Mononuclear cell (primary cell): ENCODE data around the gene VCX2. TPM values are rescaled to one million over a fixed set of nuclear protein-coding genes. Genes with fewer than 3 reads are reported as not detected.
"Not testable (repeated sequence)": the region's sequence is repeated elsewhere in the genome, so short reads cannot be mapped to it uniquely, and the experiment has no call there.

Source experiments
- H3K27me3 ChIP-seq: 2 replicates; pipeline ENCODE4 v1.6.0; 2011; ENCODE audit warnings: low read length, control low read depth; ENCODE audit not compliant: insufficient read depth
- H3K4me1 ChIP-seq: 2 replicates; pipeline ENCODE4 v1.5.1; 2011; ENCODE audit warnings: mild to moderate bottlenecking, low read length, control low read depth; ENCODE audit not compliant: insufficient read depth
- H3K4me3 ChIP-seq: 2 replicates; pipeline ENCODE4 v1.5.1; 2011; ENCODE audit warnings: mild to moderate bottlenecking, low read length, moderate library complexity
- H3K9me3 ChIP-seq: 2 replicates; pipeline ENCODE4 v1.5.1; 2011; ENCODE audit warnings: low read depth, mild to moderate bottlenecking, control low read depth, low read length
- total RNA-seq: library from RNA; depleted of rRNA; stranded (reverse); fragments of >200 nt; gene quantifications from one replicate; pipeline ENCODE4 v1.2.3, GENCODE V29; 2012

VCX2 gene
- not detected for total RNA-seq

DNA sequence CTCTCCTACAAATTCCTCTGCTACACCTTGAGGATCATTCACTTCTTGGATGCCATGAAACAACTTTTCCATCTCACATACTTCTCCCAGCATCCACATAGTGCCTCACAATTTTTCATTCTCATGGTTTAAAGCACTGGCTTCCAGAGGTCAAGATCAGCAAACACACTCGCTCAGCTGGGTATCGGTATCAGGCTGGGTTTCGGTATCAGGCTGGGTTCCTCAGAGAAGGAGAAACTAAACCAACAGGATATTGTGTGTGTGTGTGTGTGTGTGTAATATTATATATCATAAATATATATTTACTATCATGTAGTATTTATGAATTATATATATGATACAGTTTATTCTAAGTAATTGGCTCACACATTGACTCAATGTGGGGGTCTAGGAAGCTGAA lies at the start of gene VCX2:
Gene VCX2 (minus strand): TSS at position 99 of the 400 bp plus-strand sequence. CDS start 624 bp downstream, outside the sequence.
- H3K4me1 ChIP-seq, H3K9me3 ChIP-seq: not testable (repeated sequence)

DNA sequence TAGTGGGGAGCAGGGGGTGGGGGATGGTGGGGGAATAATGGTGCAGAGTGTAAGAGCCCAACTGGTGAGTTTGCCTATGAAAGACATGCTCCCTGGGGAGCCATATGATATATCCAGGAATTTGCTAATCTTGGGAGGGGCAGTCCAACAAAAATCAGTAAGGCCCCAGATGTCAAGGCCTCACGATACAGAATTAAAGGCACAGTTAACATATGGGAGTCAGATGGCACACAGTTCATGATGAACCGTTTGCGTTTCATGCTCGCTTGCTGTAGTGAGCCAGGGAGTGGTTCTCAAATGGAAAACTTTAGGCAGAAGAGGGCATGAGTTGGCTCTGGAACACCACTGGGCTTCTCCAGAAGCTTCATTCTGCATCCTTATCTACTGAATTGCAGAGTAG lies 33.9 kb upstream of the VCX2 start:
- no peaks in the 10 kb centered on the region for H3K9me3 ChIP-seq
- H3K4me1 ChIP-seq: no peaks in the 10 kb centered on the region
- H3K4me3 ChIP-seq: no peak overlapping the region
- H3K27me3 ChIP-seq: no peaks in the 10 kb centered on the region

More for the DNA sequence above, at the start of gene VCX2:
- not testable (repeated sequence) for H3K4me3 ChIP-seq, H3K27me3 ChIP-seq

GRCh38 chrX:8204169-8204935 lies 33.3 kb upstream of the VCX2 start:
- Histone ChIP-seq H3K4me1 (no peaks in the 10 kb centered on the region), H3K4me3 (no peak overlapping the region), H3K9me3 (no peaks in the 10 kb centered on the region), H3K27me3 (no peaks in the 10 kb centered on the region)

DNA sequence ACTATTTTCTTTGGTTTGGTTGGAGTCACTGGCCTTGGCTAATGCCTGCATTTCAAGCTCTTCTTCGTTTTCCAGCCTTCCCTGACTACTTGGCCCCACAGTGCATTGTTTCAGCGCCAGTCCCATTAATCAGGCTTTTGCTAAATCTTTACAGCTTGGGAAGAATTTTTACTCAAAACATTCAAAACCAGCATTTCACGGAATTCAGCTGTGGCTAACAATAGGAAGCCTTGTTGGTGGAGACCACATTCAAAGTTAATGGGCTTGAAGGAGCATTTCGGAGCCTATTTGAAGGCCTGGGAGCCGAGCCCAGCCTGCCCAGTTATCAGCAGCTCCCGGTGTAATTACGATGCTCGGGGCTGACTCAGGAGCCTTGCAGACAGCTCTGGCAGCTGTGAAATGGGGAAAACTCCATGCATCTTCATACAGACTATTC lies 30.8 kb upstream of the VCX2 start:
- no peaks in the 10 kb centered on the region for H3K4me1 ChIP-seq
- H3K27me3 ChIP-seq: no peaks in the 10 kb centered on the region
- no peaks in the 10 kb centered on the region for H3K9me3 ChIP-seq
- H3K4me3 ChIP-seq: no peak overlapping the region

- no peaks in the 10 kb centered on the region for H3K4me1 ChIP-seq
- no peaks in the 10 kb centered on the region for H3K27me3 ChIP-seq
- H3K4me3 ChIP-seq: no peak overlapping the region
- no peaks in the 10 kb centered on the region for H3K9me3 ChIP-seq
Measured at GRCh38 chrX:8196776-8197175, 25.7 kb upstream of the VCX2 start.

DNA sequence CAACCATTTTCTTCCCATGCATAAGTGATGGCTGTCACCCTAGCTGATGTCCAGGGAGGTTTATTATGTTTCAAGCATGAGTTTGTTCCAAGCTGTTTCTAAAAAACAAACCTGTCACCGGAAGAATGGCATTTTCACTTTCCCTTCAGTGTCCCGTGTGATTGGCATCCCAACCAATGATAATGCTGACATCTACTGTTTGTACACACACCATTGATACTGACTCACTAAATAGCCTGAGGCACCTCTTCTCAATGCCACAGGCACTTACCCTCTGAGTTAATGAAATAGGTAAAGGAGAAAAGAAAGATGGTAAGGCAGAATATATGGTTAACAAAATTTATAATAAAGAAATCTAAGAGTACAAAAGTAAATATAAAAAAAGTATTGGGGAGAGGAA lies 23.1 kb upstream of the VCX2 start:
- Histone ChIP-seq H3K4me3 (no peak overlapping the region), H3K9me3 (no peaks in the 10 kb centered on the region), H3K27me3 (no peaks in the 10 kb centered on the region), H3K4me1 (no peaks in the 10 kb centered on the region)

- Histone ChIP-seq H3K9me3 (no peaks in the 10 kb centered on the region), H3K27me3 (no peaks in the 10 kb centered on the region), H3K4me1 (no peaks in the 10 kb centered on the region), H3K4me3 (no peak overlapping the region)
Measured at GRCh38 chrX:8192276-8192675, 21.2 kb upstream of the VCX2 start.

DNA sequence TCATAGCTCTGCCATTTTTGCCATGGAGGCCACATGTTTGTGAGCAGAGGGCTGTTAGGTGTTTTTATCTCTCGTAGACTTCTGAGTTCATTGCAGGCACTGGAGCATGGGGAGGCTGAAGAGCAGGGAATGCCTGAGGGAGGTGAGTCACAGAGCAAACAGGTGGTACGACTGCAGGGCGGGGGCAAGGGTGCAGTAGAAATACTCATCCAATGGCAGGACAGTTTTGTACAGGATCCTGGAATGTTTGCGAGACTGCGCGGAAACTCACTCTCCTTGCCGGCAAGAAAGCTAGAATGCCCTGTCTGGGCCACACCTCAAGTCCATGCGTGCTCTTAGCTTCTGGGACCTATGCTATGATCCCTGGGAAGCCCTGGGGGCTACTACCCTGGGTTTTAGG lies 20.0 kb upstream of the VCX2 start:
- Histone ChIP-seq H3K4me1 (no peaks in the 10 kb centered on the region), H3K4me3 (no peak overlapping the region), H3K9me3 (no peaks in the 10 kb centered on the region), H3K27me3 (no peaks in the 10 kb centered on the region)

DNA sequence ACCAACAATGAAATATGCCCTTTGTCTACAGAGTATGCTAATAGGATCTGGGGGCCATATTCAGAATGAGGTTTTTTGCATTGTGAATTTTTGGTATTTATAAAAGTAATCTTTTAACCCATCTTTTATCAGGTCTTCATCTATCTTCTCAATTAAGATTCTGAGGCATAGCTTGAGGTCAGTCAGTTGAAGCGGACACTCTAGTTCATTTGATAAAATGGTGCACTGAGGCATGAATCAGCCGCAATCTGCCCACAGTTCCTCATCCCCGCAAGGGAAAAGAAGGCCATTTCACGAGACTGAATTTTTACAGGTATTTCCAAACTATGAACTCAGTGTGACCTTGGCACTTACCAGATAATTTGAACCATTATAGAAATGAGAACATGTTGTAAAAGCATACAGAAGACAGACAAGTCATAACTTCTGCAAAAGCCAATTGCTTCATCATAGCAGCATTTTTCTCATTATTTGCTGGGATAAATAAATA lies 19.3 kb upstream of the VCX2 start:
- H3K4me1 ChIP-seq: no peaks in the 10 kb centered on the region
- no peaks in the 10 kb centered on the region for H3K27me3 ChIP-seq
- no peak overlapping the region for H3K4me3 ChIP-seq
- no peaks in the 10 kb centered on the region for H3K9me3 ChIP-seq

- Histone ChIP-seq H3K4me1 (no peaks in the 10 kb centered on the region), H3K9me3 (no peaks in the 10 kb centered on the region), H3K4me3 (no peak overlapping the region), H3K27me3 (no peaks in the 10 kb centered on the region)
Measured at GRCh38 chrX:8189096-8189830, 18.2 kb upstream of the VCX2 start.

GRCh38 chrX:8183346-8183745 lies 12.3 kb upstream of the VCX2 start:
- Histone ChIP-seq H3K4me3 (no peak overlapping the region), H3K4me1 (no peaks in the 10 kb centered on the region), H3K9me3 (no peaks in the 10 kb centered on the region), H3K27me3 (no peaks in the 10 kb centered on the region)

- Histone ChIP-seq H3K9me3 (no peaks in the 10 kb centered on the region), H3K4me1 (no peaks in the 10 kb centered on the region), H3K27me3 (no peaks in the 10 kb centered on the region), H3K4me3 (no peak overlapping the region)
Measured at GRCh38 chrX:8179656-8180055, 8.6 kb upstream of the VCX2 start.

DNA sequence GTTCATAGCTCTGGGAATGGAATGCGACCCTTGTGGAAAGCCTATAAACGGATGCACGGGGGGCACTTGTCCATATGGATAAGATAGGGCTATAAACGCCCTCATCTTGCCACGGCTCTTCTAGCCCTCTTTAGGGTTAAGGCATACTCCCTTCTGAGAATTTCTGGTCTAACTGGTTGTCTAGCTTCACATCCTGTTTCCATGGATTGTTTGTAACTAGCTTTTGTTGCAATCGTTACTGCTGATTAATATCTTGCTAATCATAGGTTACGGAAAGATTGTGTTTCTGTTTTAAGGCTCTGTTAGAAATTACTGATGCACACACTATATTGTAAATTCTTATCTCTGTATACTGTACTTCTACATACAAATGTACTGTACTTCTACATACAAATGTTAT lies 17.1 kb downstream of the VCX2 start:
- not testable (repeated sequence) for H3K4me3 ChIP-seq, H3K9me3 ChIP-seq, H3K27me3 ChIP-seq, H3K4me1 ChIP-seq

GRCh38 chrX:8147226-8147625 lies 23.8 kb downstream of the VCX2 start:
- no peak overlapping the region for H3K4me3 ChIP-seq
- H3K27me3 ChIP-seq: no peaks in the 10 kb centered on the region
- H3K4me1 ChIP-seq: no peaks in the 10 kb centered on the region
- peaks cover 8% of the 10 kb centered on the region for H3K9me3 ChIP-seq

GRCh38 chrX:8144925-8145324 lies 26.1 kb downstream of the VCX2 start:
- Histone ChIP-seq H3K27me3 (no peaks in the 10 kb centered on the region), H3K4me3 (no peak overlapping the region), H3K4me1 (no peaks in the 10 kb centered on the region), H3K9me3 (peaks cover 7% of the 10 kb centered on the region)
